SW 1271 (cell line): Measurements from ENCODE around the gene PRAC2.
"Not testable (repeated sequence)": the region's sequence is repeated elsewhere in the genome, so short reads cannot be mapped to it uniquely, and the experiment has no call there.

Source experiments
- DNase-seq, 2 experiments: peaks; one replicate each; lab custom pipeline; 2025; lab: John Stamatoyannopoulos, UW

Gene PRAC2

DNA sequence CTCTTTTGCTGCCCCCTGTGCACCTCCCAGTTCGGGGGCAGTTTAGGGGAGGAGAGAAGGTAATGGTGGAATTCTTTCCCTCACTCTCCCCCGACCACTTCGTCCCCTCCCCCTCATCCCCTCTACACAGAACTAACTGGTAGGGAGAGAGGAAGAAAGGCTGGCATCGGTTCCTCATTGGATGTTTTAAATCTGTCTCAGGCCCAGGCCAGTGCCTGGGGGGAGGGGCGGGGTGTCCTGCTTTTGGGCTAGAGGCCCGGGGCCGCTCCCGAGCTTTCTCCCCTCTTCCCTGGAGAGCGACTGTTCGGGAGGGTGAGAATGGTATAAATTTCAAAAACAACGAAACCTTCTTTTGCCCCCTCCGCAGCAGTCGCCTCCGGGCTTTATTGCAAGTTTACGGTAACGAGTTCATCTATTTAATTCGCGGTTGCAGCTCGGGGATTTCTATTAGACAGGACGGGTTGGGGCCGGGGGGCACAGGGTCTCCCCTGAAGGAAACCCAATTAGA lies at the start of gene PRAC2:
Gene PRAC2 (plus strand): TSS at position 271 of the 508 bp plus-strand sequence. CDS start 1,226 bp downstream, outside the sequence.
- DNase-seq = no peak

DNA sequence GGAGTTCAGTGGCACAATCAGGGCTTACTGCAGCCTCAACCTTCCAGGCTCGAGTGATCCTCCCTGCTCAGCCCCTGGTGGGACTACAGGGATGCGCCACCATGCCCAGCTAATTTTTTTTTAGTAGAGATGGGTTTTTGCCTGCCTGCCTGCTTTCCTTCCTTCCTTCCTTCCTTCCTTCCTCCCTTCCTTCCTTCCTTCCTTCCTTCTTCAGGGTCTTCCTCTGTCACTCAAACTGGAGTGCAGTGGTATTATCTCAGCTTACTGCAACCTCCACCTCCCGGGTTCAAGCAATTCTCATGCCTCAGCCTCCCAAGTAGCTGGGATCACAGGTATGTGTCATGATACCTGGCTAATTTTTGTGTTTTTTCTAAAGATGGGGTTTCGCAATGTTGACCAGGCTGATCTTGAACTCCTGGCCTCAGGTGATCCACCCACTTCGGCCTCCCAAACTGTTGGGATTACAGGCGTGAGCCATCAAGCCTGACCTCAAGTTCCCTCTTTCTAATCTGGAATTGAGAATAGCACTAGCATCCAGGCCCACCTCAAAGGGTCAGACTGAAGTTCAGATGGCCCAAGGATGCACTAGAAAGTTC lies 45.9 kb upstream of the PRAC2 start:
- DNase-seq = no peak

DNA sequence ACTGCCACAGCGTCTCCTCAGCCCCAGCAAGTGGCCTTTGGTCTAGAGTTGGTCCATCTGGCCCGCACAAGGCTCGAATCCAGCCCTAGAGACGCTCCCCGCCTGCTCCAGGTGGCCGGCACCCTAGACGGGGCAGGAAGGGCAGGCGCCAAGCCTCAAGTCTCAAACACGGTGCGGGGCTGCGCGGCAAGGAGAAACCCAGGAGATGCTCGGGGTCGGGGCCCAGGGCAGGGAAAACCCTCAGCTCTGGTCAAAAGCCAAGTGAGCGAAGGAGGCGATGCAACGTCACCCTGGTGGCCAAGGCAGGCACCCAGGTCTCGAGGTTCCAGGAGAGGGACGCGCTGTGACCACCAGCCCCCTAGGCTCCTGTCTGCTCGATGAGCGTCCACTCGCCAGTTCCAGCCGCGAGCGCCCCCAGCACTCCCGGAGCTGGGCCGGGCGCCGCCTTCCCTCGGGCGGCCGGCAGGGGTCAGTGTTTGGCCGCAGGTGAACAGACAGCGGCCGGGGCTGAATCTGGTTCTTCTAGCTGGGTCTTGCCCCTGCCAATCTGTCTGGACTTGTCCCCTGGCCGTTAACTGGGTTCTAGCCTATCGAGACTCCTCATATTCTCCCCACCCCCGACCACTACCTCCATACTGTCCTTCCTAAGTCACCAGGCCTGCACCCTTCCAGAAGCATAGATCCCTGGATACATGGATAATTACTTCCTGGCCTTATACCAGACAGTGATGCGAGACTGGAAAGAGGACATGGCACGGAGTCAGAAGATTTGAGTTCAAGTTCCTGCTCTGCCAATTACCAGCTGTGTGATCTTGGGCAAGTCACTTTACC lies 44.6 kb upstream of the PRAC2 start:
- DNase-seq = peak in 1 of 2 experiments; percentile 25

DNA sequence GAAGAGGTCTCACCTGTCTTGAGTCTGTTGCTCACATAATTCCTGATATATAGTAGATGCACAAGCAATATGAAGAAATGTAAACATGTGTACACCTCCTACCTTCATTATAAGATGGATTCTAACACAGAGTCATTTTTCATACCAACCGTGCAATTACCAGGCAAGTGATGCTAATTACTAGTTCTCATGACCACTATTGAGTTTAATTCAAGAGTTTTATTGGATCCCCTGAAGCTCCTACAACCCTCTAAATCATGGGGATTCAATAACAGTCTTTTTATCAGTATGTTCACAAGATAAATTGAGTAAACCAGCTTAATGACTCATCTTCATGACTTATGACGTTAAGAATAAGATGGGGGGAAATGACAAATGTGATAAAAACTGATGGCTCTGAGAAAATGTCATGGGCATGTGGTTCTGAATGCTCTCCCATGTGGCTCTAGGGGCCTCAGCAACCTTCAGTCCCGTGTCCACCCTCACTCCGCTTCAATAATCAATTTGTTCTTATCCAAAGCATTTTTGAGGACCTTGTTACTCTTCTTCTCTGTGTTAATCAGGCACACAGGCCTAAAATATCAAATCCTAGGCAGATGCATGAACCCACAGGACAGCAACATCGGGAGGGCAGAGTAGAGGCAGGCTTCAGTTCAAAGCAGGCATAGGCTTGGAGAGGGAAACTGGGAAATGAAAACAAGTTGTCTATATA lies 43.4 kb upstream of the PRAC2 start:
- DNase-seq = no peak

DNA sequence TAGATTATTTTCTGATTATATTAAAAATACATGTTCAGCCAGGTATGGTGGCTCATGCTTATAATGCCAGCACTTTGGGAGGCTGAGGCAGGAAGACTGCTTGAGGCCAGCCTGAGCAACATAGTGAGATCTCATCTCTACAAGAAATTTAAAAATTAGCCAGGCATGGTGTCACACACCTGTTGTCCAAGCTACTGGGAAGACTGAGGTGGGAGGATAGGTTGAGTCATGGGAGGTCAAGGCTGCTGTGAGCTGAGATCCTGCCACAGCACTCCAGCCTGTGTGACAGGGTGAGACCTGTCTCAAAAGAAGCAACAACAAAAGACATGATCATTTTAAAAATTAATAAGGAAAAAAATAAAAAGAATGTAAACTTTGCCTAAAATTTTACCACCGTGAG lies 41.4 kb upstream of the PRAC2 start:
- DNase-seq = no peak

DNA sequence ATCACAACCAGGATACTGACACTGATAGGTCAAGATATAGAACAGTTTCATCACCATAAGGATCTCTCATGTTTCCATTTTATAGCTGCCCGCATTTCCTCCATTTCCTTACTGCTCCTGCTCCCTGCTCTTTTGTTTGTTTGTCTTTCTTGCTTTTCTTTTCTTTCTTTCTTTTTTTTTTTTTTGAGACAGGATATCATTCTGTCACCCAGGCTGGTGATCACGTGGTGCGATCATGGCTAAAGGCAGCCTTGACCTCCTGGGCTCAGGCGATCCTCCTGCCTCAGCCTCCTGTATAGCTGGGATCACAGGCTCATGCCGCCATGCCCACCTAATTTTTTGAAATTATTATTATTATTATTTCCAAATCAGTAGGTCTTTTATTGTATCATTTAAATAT lies 32.3 kb upstream of the PRAC2 start:
- DNase-seq = no peak

DNA sequence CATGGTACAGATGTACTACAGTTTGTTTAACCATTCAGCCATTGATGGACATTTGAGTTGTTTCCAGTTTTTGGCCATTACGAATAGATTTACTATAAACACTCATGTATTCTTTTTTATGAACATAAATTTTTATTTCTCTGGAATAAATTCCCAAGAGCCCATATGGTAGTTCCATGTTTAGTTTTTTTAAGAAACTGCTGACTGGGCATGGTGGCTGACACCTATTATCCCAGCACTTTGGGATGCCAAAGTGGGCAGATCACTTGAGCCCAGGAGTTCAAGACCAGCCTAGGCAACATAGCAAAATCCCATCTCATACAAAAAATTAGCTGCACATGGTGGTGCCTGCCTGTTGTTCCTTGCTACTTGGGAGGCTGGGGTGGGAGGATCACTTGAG lies 30.9 kb upstream of the PRAC2 start:
- DNase-seq = no peak

DNA sequence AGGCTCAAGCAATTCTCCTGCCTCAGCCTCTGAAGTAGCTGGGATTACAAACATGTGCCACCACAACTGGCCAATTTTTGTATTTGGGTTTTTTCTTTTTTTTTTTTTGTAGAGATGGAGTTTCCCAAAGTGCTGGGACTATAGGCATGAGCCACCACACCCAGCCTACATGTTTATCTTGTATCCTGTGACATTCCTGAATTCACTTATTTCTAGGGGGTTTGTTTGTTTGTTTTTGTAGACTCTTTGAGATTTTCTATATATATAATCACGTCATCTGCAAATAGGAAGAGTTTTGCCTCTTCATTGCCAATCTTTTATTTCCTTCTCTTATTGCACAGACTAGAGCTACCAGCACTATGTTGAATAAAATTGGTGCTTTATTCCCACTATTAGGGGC lies 29.8 kb upstream of the PRAC2 start:
- DNase-seq = no peak

DNA sequence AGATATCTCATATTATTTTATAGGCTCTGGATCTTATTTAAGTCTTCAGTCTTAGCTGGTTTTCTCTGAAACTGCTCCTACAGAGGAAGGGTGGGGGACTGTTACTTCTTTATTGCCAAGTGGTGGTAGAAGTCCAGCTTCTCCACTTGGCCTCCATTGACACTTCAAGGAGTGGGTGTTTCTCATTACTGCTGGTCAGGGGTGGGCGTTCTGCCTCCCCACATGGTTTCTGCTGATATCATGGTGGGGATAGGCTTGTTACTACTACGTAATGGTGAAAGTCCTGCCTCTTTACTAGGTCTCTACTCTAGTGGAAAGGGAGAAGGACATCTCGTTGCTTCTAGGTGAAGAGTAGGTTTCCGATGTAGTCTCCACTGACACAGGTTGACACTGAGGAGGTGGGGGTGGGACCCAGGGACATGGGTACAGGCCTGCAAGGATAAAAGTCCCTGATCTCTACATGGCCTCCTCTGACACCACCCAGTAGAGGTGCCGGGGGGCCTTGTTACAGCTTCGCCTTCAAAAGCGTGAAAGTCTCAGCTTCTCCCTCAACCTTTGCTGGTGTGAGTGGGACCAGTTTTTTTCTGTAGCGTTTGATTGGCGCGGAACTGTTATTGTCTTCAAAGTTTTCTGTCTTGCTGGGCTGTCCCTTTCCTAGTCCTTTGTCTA lies 21.0 kb upstream of the PRAC2 start:
- no peak for DNase-seq

DNA sequence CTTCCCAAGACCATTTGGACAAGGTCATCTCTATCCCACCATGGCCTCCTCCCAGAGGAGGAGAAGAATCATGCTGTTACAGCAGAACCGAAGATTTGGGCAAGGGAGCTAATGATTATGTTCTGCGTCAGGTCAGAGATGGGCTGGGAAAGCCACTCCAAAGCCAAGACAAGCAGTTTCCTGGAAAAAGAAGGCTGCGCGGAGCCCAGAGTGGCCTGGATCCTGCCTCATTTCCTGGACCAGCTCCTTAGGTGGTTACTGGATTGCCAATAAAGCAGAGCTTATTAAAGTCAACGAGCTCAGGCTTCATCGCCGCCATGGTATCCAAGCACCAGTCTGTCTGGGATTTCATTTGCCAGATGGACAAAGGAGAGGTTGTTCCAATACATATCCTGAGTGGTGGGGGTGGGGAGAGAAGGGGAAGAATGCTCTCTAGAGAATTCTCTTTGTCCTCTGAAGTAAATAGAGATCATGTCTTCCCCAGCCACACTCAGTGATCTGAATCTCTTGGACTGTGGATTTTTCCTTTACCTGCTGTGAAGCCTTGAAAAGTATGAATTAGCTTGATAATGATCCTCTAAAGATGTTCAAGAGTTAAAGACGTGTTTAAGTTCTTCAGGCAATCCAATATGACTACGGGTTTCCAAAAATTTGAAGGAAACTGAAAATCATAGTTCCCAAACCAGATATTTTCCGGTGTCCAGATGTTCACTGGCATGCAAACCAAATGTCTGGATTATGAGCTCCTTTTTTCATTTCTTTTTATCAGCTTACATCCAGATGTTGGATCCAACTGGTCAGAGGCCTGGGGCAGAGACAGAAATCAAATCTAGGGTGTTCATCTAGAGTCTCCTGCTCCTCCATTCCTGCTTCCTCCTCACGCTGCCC lies 18.4 kb upstream of the PRAC2 start:
- DNase-seq = no peak

DNA sequence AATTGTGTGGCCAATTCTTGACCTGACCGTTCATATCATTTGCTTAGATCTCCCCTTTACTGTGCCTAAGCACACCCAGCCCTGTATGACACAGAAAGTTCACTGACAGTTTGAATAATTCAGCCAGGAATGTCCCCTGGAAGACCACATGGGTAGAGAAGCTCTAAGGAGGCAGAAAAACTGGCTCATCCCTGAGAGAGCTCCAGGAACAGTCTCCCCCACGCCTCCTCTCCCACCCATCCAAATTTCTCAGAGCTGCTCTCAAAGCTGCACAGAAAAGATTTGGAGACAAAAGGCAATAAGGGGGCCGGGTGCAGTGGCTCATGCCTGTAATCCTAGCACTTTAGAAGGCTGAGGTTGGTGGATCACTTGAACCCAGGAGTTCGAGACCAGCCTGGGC lies 11.9 kb upstream of the PRAC2 start:
- DNase-seq = no peak

DNA sequence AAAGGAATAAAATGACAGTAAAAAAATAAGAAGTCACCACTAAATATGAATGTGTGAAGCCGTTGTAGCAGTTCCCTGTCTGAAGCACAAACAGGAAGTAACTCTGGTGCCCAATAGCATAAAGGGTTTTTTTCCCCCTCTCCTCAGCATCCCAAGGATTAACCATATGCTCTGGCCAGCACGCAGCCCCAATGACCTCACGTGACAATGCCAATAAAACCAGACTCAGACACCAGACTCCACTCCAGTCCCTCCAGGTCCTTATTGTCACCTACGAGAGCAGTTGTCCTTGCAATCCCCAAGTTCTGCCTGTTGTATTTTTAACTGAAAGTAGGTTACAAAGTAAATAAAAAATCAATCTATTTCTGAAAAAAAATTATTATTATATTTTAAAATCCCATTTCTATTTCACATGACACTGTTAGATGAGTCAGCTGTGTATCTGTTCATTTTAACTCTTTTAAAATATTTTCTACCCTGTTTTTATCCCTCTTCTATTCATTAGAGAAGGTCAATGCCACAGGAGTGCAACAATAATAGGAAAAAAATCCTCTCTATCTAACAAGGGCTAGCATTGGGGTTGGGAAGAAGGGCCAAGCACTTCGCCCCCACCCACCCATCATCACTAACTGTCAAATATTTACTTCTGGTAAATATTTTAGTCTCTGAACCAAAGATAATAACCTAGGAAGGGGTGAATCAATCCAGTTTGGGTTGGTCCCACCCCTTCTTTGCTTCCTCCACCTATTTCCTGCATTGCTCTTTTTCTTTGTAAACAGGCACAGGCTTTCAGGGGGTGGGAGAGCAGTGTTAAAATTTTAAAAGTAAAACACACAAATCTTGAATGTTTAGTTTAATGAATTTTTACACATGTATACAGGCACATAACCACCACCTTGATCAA lies 7.2 kb upstream of the PRAC2 start:
- DNase-seq = no peak

DNA sequence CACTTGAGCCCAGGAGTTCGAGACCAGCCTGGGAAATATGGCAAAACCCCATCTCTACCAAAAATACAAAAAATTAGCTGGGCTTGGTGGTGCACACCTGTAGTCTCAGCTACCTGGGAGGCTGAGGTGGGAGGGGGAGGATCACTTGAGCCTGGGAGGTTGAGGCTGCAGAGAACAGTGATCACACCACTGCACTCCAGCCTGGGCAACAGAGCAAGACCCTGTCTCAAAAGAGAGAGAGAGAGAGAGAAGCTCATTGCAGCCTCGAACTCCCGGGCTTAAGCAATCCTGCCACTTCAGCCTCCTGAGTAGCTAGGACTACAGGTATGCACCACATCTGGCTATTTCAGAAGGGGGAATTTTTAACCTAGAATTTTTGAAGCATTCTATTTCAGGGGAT lies 6.4 kb upstream of the PRAC2 start:
- DNase-seq = not testable (repeated sequence)

DNA sequence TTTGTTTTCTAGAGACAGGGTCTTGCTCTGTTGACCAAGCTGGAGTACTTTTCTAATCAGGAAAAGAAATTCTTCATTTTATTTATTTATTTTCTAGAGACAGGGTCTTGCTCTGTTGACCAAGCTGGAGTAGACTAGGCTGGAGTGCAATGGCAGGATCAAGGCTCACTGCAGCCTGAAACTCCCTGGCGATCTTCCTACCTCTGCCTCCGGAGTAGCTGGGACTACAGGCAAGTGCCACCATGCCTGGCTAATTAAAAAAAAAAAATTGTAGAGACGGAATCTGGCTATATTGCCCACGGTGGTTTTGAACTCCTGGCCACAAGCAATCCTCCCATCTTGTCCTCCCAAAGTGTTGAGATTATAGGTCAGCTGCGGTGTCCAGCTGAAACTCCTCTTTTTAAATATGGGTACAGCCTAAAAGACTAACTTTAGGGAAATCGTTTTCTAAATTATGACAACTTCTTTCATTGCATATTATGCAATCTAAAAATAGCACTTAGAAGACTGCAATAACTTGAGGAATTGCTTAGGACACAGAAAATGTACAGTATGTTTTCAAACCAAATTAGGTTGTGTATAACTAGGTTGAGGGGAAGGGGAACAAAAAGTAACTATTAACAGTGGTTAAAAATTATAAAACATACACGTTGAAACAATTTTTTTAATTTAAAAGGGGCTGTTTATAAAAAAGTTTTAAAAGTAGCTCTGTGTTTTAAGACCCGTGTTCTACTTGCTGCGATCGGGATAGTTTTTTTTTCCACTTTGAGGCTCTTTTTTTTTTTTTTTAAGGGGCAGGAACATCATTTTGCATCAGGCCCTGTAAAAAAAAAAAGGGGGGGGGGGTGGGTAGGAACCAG lies 5.4 kb upstream of the PRAC2 start:
- no peak for DNase-seq

DNA sequence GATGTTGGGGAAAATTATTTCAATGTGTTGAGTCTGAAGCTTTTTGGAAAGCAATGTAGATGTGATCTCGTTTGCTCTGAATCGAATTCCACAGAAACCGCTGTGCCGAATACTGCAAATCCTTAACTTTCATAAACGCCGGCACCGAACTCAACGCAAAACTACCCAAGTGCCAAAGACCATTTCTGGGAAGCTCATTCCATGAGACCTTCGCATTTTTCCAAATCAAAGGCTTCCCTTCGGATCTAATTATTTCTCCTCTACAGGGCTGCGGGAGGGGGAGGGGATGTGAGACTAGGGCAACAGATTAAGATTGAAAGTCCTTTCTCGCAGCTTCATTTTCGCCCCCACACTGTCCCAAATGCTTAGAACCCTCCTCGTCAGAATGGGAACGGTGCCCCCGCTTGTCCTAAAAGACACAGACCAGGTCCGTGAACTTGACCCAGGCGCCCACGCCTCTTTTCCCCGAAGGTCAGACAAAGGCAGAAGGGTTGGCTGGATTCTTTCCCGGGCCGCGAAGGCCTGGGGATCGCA lies 4.7 kb upstream of the PRAC2 start:
- DNase-seq = no peak

DNA sequence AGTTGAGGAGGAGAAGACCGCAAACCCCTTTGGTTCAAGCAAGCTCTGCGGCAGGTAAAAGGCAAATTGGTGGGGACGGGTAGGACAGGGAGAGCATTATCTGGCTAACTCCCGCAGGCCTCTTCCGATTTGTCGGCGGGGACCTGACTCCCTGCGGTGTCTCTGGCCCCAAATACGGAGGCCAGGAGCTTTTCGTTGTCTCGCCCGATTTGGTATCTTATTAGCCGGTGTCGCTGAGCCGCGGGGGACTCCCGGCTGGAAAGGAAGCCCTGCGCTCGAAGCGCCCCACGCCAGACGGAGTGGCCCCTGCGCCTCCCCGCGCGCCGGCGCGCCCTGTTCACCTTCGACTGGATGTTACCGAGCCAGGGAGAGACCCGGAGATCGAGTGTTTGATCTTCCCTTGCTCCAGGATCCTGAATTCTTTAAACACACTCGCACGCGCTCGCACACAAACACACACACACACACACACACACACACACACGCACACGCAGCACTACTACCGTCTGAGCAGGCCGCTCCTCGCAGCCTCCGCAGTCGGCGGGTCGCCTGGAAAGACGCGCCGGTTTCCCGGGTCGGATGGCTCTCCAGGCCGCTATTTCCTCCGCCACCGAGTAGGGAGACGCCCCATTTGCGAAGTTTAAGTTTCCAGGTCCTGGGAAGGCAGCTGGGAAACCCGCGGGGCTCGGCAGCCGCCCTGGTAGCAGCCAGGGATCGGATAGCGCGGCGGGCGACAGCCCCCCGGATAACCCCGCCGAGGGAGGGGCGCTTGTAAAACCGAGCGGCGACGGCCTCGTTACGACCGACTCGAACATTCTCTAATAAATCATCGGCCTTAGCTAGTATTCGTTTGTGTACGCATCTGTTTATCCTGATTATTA lies 4.0 kb upstream of the PRAC2 start:
- DNase-seq = no peak

DNA sequence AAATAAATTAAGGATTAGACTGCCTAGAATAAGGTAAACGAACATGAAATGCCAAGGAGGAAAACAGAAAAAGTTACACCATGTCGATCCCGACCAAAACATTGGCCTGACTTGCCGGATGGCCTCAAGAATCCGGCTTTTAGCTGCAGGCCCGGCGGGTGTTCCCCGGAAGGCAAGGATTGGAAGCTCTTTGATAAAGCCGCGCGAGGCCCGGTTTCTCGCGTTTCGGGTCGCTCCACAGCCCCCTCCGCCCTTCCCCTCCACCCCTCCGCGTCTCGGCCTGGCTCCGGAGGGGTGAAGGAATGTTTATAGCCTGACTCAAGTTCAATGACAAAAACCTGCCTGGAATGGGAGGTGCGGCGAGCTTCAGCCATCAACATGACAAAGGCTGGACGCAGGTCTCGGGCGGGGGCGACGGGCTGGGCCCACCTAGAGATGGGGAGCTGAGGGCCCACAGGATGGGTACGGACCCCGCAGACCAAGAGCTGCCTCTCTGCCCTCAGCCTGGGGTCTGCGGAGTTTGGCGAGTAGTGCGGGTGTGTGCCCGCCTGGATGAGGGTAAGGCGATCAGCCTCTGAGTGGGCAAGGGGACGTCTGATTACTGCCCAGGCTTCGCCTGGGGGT lies 3.2 kb upstream of the PRAC2 start:
- DNase-seq = no peak
